Retinal pigment epithelial cell (primary cell): ENCODE results near the gene MTFMT.

Source experiments
- DNase-seq: peaks from one replicate; pipeline ENCODE4 v3.0.0-alpha.2; 2010; ENCODE audit warnings: low read depth
- H3K4me3 ChIP-seq: 2 replicates; pipeline ENCODE4 v1.5.1; 2011; ENCODE audit warnings: mild to moderate bottlenecking, low read length, control low read depth, moderate library complexity
- TF ChIP-seq, protein P1 (sequence below): conservative IDR thresholded peaks from 2 replicates; pipeline ENCODE4 v1.5.1; 2011; ENCODE audit warnings: low read depth, low read length, control low read depth, inconsistent platforms

MTFMT gene

DNA sequence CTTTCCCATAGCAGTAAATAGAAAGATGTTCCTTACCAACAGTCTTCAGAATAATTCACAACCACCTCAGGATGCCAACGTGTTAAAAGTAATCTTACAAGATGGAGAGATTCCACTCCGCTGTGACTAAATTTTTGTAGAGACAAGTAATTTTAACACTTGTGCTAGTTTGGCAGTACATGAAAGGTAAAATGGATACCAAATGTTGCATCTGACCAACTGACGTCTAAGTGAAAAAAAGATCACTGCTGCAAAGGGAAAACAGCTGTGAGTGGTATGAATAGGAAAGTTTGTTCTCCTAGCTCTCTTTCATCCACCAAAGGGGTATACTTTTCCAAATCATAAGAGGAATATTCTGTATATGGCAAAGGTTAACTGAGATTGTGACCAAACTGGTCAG lies 42.3 kb downstream of the MTFMT start:
- no peak overlapping the region for H3K4me3 ChIP-seq

DNA sequence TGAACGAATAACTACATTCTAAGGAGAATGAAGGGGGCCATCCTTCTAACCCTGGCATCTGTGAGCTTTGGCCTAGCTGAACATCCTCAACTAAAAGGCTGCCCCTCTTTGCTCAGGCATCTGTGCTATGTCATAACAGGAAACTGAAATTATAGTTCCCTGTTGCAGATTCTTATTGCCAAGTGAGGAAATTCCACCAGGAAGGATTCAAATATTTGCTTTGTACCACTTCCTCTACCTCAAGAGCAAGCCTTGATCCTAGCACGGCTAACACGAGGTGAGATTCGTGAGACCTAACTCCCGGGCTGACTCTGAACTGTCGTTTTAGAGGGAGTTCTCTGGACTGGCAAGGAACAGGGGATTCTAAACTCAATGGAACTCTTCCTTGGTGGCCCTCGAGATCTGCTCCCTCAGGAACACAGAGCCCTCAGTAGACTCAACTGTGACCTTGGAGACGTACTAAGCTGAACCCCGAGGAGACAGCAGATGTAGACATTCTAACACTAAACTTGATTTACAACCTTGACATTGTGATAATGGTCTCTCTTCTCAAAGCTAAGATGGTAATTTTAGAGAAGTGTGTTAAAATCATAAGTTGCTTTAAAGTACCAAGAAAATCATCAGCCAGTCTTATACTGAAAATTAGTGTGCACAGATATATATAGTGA lies 43.9 kb downstream of the MTFMT start:
- TF ChIP-seq, protein P1, sequence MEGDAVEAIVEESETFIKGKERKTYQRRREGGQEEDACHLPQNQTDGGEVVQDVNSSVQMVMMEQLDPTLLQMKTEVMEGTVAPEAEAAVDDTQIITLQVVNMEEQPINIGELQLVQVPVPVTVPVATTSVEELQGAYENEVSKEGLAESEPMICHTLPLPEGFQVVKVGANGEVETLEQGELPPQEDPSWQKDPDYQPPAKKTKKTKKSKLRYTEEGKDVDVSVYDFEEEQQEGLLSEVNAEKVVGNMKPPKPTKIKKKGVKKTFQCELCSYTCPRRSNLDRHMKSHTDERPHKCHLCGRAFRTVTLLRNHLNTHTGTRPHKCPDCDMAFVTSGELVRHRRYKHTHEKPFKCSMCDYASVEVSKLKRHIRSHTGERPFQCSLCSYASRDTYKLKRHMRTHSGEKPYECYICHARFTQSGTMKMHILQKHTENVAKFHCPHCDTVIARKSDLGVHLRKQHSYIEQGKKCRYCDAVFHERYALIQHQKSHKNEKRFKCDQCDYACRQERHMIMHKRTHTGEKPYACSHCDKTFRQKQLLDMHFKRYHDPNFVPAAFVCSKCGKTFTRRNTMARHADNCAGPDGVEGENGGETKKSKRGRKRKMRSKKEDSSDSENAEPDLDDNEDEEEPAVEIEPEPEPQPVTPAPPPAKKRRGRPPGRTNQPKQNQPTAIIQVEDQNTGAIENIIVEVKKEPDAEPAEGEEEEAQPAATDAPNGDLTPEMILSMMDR: no peak
- H3K4me3 ChIP-seq: no peak overlapping the region
- no peak for DNase-seq

More for the DNA sequence above, 42.3 kb downstream of the MTFMT start:
- TF ChIP-seq, protein P1: no peak
- DNase-seq: no peak

DNA sequence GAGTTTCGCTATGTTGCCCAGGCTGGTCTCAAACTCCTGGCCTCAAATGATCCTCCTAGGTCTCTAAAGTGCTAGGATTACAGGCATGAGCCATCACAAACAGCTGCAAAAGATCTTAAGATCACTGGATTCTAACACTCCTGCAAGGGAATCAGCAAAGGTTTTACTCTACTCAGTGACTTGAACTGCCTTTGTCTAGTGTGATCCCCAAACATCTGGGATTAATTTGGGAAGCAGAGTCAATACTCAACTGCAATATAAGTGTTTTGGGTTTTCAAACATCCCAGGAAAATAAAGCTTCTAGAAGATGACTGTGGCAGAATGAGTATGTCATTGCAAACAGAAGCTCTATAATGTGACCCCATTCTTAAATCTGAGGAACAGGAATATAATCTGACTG lies 47.0 kb downstream of the MTFMT start:
- DNase-seq: no peak
- TF ChIP-seq, protein P1: no peak
- H3K4me3 ChIP-seq: no peak overlapping the region

DNA sequence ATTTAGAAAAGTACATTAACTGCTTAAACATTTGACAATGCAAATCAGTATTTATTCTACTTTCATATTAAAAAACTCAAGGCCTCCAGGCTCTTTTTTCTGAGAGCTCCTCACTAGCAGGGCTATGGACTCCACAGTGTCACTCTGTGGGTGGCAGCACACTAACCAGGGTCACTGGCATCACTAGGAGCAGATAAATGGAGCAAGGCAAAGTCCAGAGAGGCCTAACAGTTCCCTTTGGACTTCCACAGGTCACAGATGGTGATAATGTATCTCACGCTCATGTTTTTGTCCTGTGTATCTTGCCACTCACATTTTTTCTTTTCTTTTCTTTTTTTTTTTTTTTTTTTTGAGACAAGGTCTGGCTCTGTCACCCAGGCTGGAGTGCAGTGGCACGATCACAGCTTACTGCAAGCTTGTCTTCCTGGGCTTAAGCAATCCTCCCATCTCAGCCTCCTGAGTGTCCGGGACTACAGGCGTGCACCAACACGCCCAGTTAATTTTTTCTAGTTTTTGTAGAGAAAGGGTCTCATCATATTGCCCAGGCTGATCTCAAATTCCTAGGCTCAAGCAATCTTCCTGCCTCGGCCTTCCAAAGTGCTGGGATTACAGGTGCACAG lies 47.5 kb downstream of the MTFMT start:
- TF ChIP-seq, protein P1: no peak
- DNase-seq: no peak
- H3K4me3 ChIP-seq: no peak overlapping the region

DNA sequence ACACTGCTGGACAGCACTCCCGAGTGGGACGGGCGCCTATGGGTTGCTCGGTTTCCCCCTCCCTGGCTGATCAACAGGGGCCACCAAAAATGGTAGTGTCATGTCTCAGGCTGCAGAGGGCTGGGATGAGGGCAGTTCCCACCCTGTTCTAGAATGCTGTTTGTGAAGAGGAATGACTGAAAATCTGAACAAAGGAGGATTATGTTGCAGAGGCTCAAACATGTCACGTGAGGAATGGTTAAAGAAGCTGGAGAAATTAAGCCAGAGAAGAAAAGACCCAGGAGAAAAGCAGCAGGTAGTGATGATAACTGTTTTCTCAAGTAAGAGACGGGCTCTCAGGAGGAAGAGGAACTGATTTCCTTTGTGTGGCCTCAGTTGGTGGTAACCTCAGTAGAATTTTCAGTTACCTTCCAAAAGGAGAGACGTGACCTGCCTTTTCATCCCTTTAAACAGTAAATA lies 50.2 kb downstream of the MTFMT start:
- TF ChIP-seq, protein P1: peak; percentile 5
- DNase-seq: peak; percentile 41
- H3K4me3 ChIP-seq: no peak overlapping the region

DNA sequence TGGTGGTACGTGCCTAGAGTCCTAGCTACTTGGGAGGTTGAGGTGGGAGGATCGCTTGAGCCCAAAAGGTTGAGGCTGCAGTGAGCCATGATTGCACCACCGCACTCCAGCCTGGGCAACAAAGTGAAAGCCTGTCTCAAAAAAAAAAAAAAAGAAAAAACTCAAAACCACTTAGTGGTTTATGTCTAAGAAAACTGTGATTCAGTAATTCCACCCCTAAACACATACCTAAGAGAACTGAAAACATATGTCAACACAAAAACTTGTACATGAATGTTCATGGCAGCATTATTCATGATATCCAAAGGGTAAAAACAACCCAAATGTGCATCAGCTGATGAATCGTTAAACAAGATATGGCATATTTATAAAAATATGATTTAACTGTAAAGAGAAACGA lies 54.0 kb downstream of the MTFMT start:
- TF ChIP-seq, protein P1: no peak
- no peak for DNase-seq
- no peak overlapping the region for H3K4me3 ChIP-seq

DNA sequence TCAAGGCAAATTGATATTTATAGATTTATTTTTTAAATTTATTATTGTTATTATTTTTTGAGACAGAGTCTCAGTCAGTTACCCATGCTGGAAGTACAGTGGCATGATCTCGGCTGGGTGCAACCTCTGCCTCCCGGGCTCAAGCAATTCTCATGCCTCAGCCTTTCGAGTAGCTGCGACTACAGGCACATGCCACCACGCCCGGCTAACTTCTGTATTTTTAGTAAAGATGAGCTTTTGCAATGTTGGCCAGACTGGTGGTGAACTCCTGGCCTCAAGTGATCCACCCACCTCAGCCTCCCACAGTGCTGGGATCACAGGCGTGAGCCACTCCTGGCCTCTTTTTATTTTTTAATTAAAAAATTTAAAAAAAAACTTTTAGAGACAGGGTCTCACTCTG lies 58.7 kb downstream of the MTFMT start:
- TF ChIP-seq, protein P1: no peak
- DNase-seq: no peak
- H3K4me3 ChIP-seq: no peak overlapping the region
